Measurements from ENCODE around the gene VAV2. TPM values are rescaled to one million over a fixed set of nuclear protein-coding genes. Genes with fewer than 3 reads are reported as not detected.

VAV2 gene
- total RNA-seq (10 to 100 TPM in 8 of 9 donors, 1 to 10 TPM in 1; 3.3 to 96.2 (median 27.0) TPM), polyA plus RNA-seq (10 to 100 TPM; 19.7 to 46.7 (median 35.3) TPM)
- long read RNA-seq, donor 1 = 0 reads
- long read RNA-seq, donor 2 = 0 reads
- long read RNA-seq, donor 3, full-length matches to known transcripts = 1 of 1 reads
- long read RNA-seq, donor 3, partial matches to known transcripts = 0 of 1 reads
- long read RNA-seq, donor 3, other reads (novel, unspliced or antisense) = 0 of 1 reads
- long read RNA-seq, donor 4, partial matches to known transcripts = 0 of 6 reads
- long read RNA-seq, donor 4, other reads (novel, unspliced or antisense) = 6 of 6 reads
- long read RNA-seq, donor 5, full-length matches to known transcripts = 47 of 71 reads
- long read RNA-seq, donor 5, partial matches to known transcripts = 14 of 71 reads
- long read RNA-seq, donor 5, other reads (novel, unspliced or antisense) = 10 of 71 reads
- long read RNA-seq, donor 6, partial matches to known transcripts = 0 of 3 reads
- long read RNA-seq, donor 6, other reads (novel, unspliced or antisense) = 3 of 3 reads
- long read RNA-seq, donor 7 = 0 reads
- long read RNA-seq, donor 8, full-length matches to known transcripts = 1 of 1 reads
- long read RNA-seq, donor 8, partial matches to known transcripts = 0 of 1 reads
- long read RNA-seq, donor 8, other reads (novel, unspliced or antisense) = 0 of 1 reads
- long read RNA-seq, donor 9, full-length matches to known transcripts = 1 of 1 reads
- long read RNA-seq, donor 9, partial matches to known transcripts = 0 of 1 reads
- long read RNA-seq, donor 9, other reads (novel, unspliced or antisense) = 0 of 1 reads
- long read RNA-seq, donor 10 = 0 reads

- no peaks in the 10 kb centered on the region for H3K36me3 ChIP-seq (replicated peaks in 1 of 2)
- H3K27me3 ChIP-seq = no peaks in the 10 kb centered on the region
- H3K27ac ChIP-seq = peak within 1 kb of the TSS; percentile 96 to 99 (median 96)
- H3K4me1 ChIP-seq (replicated peaks in 1 of 2) = peaks cover 15 to 23% of the 10 kb centered on the region in 2 donors
- H3K4me3 ChIP-seq = peak within 1 kb of the TSS; percentile 49 to 96 (median 82)
- no peaks in the 10 kb centered on the region for H3K9me3 ChIP-seq (replicated peaks in 1 of 3)
- 0 to 2% (median 1%) methylated on average over 24 to 119 of the region's 124 CpGs; no CpG with 5 or more reads in 1 of the 4 donors for WGBS, 4 donors
- intact Hi-C loops (cut with DNase I) = no loop called here
- TF ChIP-seq CTCF (IDR thresholded peaks at IDR 0.05) = no peak
- TF ChIP-seq POLR2A (IDR thresholded peaks at IDR 0.05) = peak; percentile 26 to 33
- DNase-seq = peak; percentile 74 to 85 (median 78)
These were observed at the start of gene VAV2 for GRCh38 chr9:133991964-133992779. TSS of gene VAV2 (minus strand) at chr9:133992324. CDS start at chr9:133992278, 46 bp downstream.

GRCh38 chr9:134041649-134041962, 49.5 kb upstream of the VAV2 start:
- WGBS, 4 donors = 84 to 100% (median 92%) methylated on average over 2 to 16 of the region's 16 CpGs

GRCh38 chr9:134040781-134041648, 48.9 kb upstream of the VAV2 start:
- TF ChIP-seq CTCF (IDR thresholded peaks at IDR 0.05) (no peak), POLR2A (IDR thresholded peaks at IDR 0.05) (no peak)
- H3K4me1 ChIP-seq (replicated peaks in 1 of 2) = peaks cover 10 to 26% of the 10 kb centered on the region in 2 donors
- H3K27ac ChIP-seq = peak overlapping the region in 4 of 5 donors; percentile 2 to 78 (median 43)
- no peak overlapping the region for H3K4me3 ChIP-seq
- peak; percentile 47 to 73 (median 68) for DNase-seq
- H3K9me3 ChIP-seq (replicated peaks in 1 of 3) = no peaks in the 10 kb centered on the region
- WGBS, 4 donors = 37 to 44% (median 40%) methylated on average over 5 to 21 of the region's 21 CpGs
- H3K36me3 ChIP-seq (replicated peaks in 1 of 2) = peaks cover 0 to 59% of the 10 kb centered on the region in 2 donors
- intact Hi-C loops (cut with DNase I) = no loop called here
- H3K27me3 ChIP-seq = no peaks in the 10 kb centered on the region

More at GRCh38 chr9:134041649-134041962, 49.5 kb upstream of the VAV2 start:
- TF ChIP-seq POLR2A (IDR thresholded peaks at IDR 0.05) = no peak
- Histone ChIP-seq H3K27ac (peak overlapping the region in 4 of 5 donors; percentile 2 to 78 (median 43)), H3K9me3 (replicated peaks in 1 of 3) (no peaks in the 10 kb centered on the region), H3K4me1 (replicated peaks in 1 of 2) (peaks cover 10 to 26% of the 10 kb centered on the region in 2 donors), H3K27me3 (no peaks in the 10 kb centered on the region), H3K36me3 (replicated peaks in 1 of 2) (peaks cover 0 to 58% of the 10 kb centered on the region in 2 donors), H3K4me3 (no peak overlapping the region)
- intact Hi-C loops (cut with DNase I) = no loop called here
- no peak for DNase-seq

- Histone ChIP-seq H3K27ac (peak overlapping the region in 2 of 5 donors; percentile 27 to 67), H3K4me3 (no peak overlapping the region), H3K9me3 (replicated peaks in 1 of 3) (no peaks in the 10 kb centered on the region), H3K27me3 (no peaks in the 10 kb centered on the region), H3K4me1 (replicated peaks in 1 of 2) (peaks cover 10 to 26% of the 10 kb centered on the region in 2 donors), H3K36me3 (replicated peaks in 1 of 2) (peaks cover 0 to 59% of the 10 kb centered on the region in 2 donors)
- intact Hi-C loops (cut with DNase I) = no loop called here
- TF ChIP-seq CTCF (IDR thresholded peaks at IDR 0.05) (no peak), POLR2A (IDR thresholded peaks at IDR 0.05) (no peak)
- peak in 1 of 7 donors; percentile 19 for DNase-seq
- WGBS, 4 donors = 86 to 91% (median 89%) methylated on average over 17 of the region's 17 CpGs
These were observed 48.0 kb upstream of the VAV2 start for GRCh38 chr9:134040176-134040565.

Measured in adrenal gland (tissue), 19 donors.